ENCODE results near the gene MIXL1.
A peak's percentile ranks its signal among the peaks of the same experiment; 100 is the strongest.

The MIXL1 gene

DNA sequence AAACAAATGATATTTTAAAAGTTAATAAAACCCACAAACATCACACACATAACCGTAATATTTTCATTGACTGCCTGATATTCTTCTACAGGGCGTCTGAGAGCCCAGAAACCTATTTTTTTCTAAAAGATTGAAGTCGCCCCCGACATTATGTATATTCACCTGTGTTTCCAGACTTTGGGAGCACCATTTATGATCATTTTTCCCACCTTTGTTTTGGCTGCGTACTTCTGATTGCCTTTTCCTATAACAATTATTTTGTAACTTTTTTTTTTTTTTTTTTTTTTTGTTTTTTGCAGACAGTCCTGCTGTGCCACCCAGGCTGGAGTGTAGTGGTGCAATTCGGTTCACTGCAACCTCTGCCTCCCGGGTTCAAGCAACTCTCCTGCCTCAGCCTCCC, 36.1 kb upstream of the MIXL1 start:
- TF ChIP-seq RAD21 (IDR thresholded peaks at IDR 0.05; ENCODE audit: low read depth) = no peak
- TF ChIP-seq YY1 (IDR thresholded peaks at IDR 0.05; ENCODE audit: low read depth) = no peak
- TF ChIP-seq TEAD4 (IDR thresholded peaks at IDR 0.05) = no peak
- TF ChIP-seq, protein P1, sequence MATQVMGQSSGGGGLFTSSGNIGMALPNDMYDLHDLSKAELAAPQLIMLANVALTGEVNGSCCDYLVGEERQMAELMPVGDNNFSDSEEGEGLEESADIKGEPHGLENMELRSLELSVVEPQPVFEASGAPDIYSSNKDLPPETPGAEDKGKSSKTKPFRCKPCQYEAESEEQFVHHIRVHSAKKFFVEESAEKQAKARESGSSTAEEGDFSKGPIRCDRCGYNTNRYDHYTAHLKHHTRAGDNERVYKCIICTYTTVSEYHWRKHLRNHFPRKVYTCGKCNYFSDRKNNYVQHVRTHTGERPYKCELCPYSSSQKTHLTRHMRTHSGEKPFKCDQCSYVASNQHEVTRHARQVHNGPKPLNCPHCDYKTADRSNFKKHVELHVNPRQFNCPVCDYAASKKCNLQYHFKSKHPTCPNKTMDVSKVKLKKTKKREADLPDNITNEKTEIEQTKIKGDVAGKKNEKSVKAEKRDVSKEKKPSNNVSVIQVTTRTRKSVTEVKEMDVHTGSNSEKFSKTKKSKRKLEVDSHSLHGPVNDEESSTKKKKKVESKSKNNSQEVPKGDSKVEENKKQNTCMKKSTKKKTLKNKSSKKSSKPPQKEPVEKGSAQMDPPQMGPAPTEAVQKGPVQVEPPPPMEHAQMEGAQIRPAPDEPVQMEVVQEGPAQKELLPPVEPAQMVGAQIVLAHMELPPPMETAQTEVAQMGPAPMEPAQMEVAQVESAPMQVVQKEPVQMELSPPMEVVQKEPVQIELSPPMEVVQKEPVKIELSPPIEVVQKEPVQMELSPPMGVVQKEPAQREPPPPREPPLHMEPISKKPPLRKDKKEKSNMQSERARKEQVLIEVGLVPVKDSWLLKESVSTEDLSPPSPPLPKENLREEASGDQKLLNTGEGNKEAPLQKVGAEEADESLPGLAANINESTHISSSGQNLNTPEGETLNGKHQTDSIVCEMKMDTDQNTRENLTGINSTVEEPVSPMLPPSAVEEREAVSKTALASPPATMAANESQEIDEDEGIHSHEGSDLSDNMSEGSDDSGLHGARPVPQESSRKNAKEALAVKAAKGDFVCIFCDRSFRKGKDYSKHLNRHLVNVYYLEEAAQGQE (IDR thresholded peaks at IDR 0.05; ENCODE audit: low read depth) = no peak
- no peak for TF ChIP-seq TAF1 (IDR thresholded peaks at IDR 0.05; ENCODE audit: low read depth)
- no peak for TF ChIP-seq NFIC (IDR thresholded peaks at IDR 0.05)
- no peak for TF ChIP-seq TCF12 (IDR thresholded peaks at IDR 0.05; ENCODE audit: low read depth)
- no peak for TF ChIP-seq EP300 (IDR thresholded peaks at IDR 0.05; ENCODE audit: borderline replicate concordance)
- no peak for TF ChIP-seq ZBTB7A (IDR thresholded peaks at IDR 0.05; ENCODE audit: low read depth)
- TF ChIP-seq, protein P2, sequence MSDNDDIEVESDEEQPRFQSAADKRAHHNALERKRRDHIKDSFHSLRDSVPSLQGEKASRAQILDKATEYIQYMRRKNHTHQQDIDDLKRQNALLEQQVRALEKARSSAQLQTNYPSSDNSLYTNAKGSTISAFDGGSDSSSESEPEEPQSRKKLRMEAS (IDR thresholded peaks at IDR 0.05) = no peak
- no peak for TF ChIP-seq CREB1 (IDR thresholded peaks at IDR 0.05; ENCODE audit: low read depth)
- no peak for TF ChIP-seq FOXM1 (IDR thresholded peaks at IDR 0.05; ENCODE audit: borderline replicate concordance, low read depth)
- no peak for TF ChIP-seq CEBPB (IDR thresholded peaks at IDR 0.05)
- TF ChIP-seq, protein P3, sequence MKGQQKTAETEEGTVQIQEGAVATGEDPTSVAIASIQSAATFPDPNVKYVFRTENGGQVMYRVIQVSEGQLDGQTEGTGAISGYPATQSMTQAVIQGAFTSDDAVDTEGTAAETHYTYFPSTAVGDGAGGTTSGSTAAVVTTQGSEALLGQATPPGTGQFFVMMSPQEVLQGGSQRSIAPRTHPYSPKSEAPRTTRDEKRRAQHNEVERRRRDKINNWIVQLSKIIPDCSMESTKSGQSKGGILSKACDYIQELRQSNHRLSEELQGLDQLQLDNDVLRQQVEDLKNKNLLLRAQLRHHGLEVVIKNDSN (IDR thresholded peaks at IDR 0.05) = no peak
- TF ChIP-seq EGR1 (IDR thresholded peaks at IDR 0.05) = no peak

DNA sequence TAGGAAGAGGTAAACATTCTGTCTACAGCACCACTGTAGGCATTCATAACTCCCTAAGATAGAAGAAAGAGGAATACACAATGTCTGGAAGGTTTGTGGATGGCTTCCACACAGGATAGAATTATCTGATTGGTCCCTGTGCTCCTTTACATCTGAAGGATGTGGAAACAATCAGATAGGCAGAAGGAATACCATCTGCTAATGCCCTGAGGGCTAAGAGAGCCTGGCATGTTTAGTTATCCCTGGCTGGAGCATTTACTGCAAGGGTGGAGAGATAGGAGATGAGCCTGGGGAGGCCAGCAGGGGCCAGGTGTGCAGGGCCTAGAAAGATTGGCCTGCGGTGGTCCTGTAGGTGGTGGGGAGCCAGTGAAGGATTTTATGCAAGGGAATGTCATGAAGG, 28.3 kb upstream of the MIXL1 start:
- TF ChIP-seq RAD21 (IDR thresholded peaks at IDR 0.05; ENCODE audit: low read depth) (no peak), NFIC (IDR thresholded peaks at IDR 0.05) (no peak), ZBTB7A (IDR thresholded peaks at IDR 0.05; ENCODE audit: low read depth) (no peak), TCF12 (IDR thresholded peaks at IDR 0.05; ENCODE audit: low read depth) (no peak)
- TF ChIP-seq, protein P1 (IDR thresholded peaks at IDR 0.05; ENCODE audit: low read depth) = no peak
- TF ChIP-seq, protein P2 (IDR thresholded peaks at IDR 0.05) = no peak

DNA sequence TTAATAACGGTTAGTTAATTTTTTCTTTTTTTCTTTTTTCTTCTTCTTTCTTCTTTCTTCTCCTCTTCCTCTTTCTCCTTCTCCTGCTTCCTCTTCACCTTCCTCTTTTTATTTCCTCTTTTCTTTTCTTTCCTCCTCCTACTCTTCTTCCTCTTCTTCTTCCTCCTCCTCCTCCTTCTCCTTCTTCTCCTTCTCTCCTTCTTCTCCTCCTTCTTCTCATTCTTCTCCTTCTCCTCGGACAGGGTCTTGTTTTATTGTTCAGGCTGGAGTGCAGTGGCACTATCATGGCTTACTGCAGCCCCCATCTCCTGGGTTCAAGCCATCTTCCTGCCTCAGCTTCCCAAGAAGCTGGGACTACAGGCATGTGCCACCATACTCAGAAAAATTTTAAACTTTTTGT, 23.5 kb upstream of the MIXL1 start:
- no peak for TF ChIP-seq CEBPB (IDR thresholded peaks at IDR 0.05)
- TF ChIP-seq RAD21 (IDR thresholded peaks at IDR 0.05; ENCODE audit: low read depth) = no peak
- TF ChIP-seq TAF1 (IDR thresholded peaks at IDR 0.05; ENCODE audit: low read depth) = no peak
- no peak for TF ChIP-seq ZBTB7A (IDR thresholded peaks at IDR 0.05; ENCODE audit: low read depth)

DNA sequence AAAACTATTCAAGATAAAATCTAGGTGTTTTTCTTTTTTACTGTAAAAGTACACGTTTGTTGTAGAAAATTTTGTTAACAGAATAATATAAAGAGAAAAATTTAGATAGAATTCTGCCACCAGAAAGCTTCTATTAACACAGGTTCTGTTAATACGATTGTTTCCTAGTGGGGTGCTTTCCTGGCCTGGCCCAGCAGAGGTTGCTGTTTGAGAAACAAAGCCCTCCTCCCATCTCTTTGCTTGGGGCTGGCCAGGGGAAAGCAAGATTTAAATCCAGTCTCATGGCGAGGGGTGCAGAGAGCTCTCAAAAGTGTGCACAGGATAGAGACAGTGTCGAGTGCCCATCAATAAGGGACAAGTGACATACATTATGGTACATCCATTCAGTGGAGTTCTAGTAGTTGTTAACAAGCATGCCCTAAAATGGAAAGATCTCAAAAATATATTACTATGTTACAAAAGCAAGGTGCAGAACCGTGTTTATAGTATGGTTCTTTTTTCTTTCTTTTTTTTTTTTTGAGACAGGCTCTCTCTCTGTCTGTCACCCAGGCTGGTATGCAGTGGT, 22.4 kb upstream of the MIXL1 start:
- TF ChIP-seq RAD21 (IDR thresholded peaks at IDR 0.05; ENCODE audit: low read depth) (peak; percentile 51), EGR1 (IDR thresholded peaks at IDR 0.05) (no peak), TCF12 (IDR thresholded peaks at IDR 0.05; ENCODE audit: low read depth) (no peak)
- TF ChIP-seq, protein P3 (IDR thresholded peaks at IDR 0.05) = no peak

DNA sequence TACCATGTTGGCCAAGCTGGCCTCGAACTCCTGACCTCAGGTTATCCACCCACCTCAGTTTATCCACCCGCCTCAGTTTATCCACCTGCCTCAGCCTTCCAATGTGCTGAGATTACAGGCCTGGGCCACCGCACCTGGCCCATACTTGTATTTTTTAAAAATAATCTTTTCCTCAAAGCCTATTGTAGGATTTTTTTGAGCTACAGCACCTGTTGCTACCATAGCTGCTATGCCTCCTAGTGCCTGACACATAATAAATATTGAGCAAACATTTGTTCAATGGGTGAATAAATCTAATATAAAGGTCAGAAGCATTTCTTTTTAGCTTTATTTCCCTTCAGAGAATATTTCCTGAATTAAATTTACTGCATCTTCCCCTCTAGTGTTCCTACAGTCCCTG, 21.2 kb upstream of the MIXL1 start:
- TF ChIP-seq TEAD4 (IDR thresholded peaks at IDR 0.05) = no peak
- no peak for TF ChIP-seq YY1 (IDR thresholded peaks at IDR 0.05; ENCODE audit: low read depth)
- no peak for TF ChIP-seq EGR1 (IDR thresholded peaks at IDR 0.05)

DNA sequence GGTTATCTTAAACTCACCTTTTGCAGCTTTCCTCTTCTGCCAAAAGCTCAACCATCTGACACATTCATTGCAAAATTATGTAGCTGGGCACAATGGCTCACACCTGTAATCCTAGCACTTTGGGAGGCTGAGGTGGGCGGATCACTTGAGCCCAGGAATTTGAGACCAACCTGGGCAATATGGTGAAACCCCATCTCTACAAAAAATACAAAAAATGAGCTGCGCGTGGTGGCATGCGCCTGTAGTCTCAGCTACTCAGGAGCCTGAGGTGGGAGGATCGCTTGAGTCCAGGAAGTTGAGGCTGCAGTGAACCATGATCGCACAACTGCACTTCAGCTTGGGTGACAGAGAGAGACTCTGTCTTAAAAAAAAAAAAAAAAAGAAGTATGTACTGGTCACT, 20.8 kb upstream of the MIXL1 start:
- TF ChIP-seq TEAD4 (IDR thresholded peaks at IDR 0.05) (peak; percentile 63; the same call in 1 of the 2 replicates), EP300 (IDR thresholded peaks at IDR 0.05; ENCODE audit: borderline replicate concordance) (peak; percentile 46; the same call in 1 of the 2 replicates), TCF12 (IDR thresholded peaks at IDR 0.05; ENCODE audit: low read depth) (peak; percentile 61), YY1 (IDR thresholded peaks at IDR 0.05; ENCODE audit: low read depth) (peak; percentile 50; the same call in 1 of the 2 replicates), EGR1 (IDR thresholded peaks at IDR 0.05) (0 out of 2 replicates have a peak, but pooled peaks have one; percentile 29), CEBPB (IDR thresholded peaks at IDR 0.05) (peak; percentile 77)
- TF ChIP-seq, protein P2 (IDR thresholded peaks at IDR 0.05) = peak; percentile 59

DNA sequence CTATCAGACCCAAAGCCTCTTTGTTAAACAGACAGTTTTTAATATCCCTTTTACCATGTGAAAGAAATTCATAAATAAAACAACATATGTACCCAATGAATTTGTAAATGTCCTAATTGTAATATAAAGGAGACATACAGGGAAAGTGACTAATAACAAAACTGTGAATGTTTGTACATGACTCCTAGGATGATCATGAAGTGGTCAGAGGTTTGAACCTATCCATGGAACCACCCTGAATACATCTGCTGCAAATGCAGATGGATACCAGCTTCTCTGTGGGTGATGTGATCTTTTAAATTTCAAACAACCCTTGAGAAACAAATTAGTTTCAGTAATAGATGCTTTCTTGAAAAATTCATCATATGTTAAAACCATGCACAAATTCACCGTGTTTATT, 20.2 kb upstream of the MIXL1 start:
- TF ChIP-seq CREB1 (IDR thresholded peaks at IDR 0.05; ENCODE audit: low read depth) (no peak), EP300 (IDR thresholded peaks at IDR 0.05; ENCODE audit: borderline replicate concordance) (no peak), NFIC (IDR thresholded peaks at IDR 0.05) (no peak), FOXM1 (IDR thresholded peaks at IDR 0.05; ENCODE audit: borderline replicate concordance, low read depth) (no peak), CEBPB (IDR thresholded peaks at IDR 0.05) (no peak), EGR1 (IDR thresholded peaks at IDR 0.05) (no peak), ZBTB7A (IDR thresholded peaks at IDR 0.05; ENCODE audit: low read depth) (no peak), TEAD4 (IDR thresholded peaks at IDR 0.05) (no peak), TAF1 (IDR thresholded peaks at IDR 0.05; ENCODE audit: low read depth) (no peak), RAD21 (IDR thresholded peaks at IDR 0.05; ENCODE audit: low read depth) (no peak), YY1 (IDR thresholded peaks at IDR 0.05; ENCODE audit: low read depth) (no peak), TCF12 (IDR thresholded peaks at IDR 0.05; ENCODE audit: low read depth) (no peak)
- TF ChIP-seq, protein P3 (IDR thresholded peaks at IDR 0.05) = no peak
- TF ChIP-seq, protein P2 (IDR thresholded peaks at IDR 0.05) = no peak
- TF ChIP-seq, protein P1 (IDR thresholded peaks at IDR 0.05; ENCODE audit: low read depth) = no peak
